GDM1 (cell line): ENCODE data around the gene IL9.

Experiments used
- DNase-seq: peaks from one replicate; lab custom pipeline; 2025; lab: John Stamatoyannopoulos, UW

The IL9 gene

DNA sequence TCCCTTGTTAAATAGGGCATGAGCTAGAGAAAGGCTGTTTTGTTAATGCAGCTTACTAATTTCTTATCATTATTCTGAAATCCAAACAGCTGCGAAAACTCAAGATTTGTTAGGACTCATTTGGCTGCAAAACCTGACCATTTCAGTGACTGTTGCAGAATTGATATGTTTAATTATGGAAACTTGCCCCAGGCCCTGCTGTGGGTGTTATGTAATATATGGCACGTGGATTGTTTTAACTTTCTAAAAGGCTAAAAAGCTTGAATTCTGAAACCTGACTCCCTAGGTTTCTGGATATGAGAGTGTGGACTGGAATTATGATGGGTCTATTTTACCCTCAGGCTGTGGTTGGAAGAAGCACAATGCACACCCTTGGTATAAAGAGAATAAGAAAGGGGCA lies 4.4 kb downstream of the IL9 start:
- DNase-seq, result no peak

GRCh38 chr5:135890867-135891266 lies 4.8 kb downstream of the IL9 start:
- DNase-seq, result no peak

DNA sequence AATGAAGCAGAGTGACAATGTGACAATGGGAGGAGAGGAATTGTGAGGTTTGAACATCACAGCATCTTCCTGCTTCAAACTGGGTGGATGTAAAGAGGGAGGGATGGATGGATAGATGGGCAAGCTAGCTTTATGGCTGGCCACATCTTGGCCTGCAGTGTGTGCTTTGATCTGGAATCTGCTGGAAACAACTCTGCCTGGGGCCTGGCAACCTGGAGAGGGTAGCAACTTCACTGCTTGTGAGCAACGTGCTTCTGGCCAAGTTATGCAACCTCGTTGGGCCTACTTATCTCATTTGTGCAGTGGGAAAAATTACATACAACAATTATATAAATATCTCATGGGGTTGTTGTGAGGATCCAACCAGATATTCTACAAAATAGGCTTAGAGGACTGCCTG lies 5.3 kb downstream of the IL9 start:
- DNase-seq, result no peak

DNA sequence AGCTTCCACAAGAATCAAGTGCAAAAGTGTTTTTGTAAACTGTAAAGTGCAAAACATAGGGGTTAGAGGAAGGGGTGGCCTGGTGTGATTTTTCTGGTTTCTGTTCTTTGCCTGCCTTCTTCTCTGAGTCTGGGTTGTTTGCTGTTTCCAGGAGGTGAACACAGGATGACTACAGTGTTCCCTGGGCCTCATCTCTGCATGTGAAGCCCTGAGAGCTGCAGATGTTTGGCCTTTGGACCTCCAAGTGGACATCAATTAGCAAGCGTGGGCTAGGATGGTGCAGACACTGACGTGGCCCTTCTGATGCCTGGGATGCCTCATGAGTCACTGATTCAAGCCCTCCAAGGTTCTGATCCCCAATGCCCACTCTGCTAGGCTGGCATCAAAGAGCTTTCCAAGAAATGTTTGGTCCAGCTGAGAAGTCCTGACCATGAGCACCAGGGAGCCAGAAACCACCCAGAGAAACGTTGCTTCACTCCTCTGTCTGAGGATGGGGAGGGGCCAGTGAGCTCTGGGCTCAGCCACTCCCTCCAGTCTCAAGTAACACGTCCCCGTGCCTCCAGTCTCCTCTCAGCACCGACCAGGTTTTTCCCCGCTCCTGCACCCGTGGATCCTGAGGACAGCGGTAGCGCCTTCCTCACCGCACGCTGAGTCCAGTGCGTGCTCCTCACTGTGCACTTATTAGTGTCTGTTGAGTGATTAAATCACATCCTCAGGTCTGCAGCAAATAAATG lies 7.6 kb downstream of the IL9 start:
- no peak for DNase-seq

- DNase-seq, result peak; percentile 21
Measured at GRCh38 chr5:135887447-135887864, 8.2 kb downstream of the IL9 start.

GRCh38 chr5:135886136-135886535 lies 9.5 kb downstream of the IL9 start:
- DNase-seq, result no peak

DNA sequence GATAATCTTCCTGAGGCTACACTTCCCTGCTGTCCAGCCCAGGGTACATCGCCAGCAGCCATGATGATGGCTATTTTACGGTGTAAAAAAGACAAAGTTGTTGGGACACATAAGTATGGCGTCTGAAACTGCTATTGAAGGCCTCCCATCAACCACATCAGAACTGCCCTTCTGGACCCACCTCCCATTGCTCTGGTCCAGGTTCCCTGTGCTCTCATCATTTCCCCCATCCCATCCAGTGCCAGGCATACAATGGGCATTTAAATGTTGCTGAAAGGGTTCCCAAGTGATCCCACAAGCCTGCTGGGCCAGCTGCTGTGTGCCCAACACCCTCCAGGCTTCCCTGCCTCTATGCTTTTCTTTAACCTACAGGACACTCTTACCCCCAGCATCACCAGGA lies 10.6 kb downstream of the IL9 start:
- no peak for DNase-seq

DNA sequence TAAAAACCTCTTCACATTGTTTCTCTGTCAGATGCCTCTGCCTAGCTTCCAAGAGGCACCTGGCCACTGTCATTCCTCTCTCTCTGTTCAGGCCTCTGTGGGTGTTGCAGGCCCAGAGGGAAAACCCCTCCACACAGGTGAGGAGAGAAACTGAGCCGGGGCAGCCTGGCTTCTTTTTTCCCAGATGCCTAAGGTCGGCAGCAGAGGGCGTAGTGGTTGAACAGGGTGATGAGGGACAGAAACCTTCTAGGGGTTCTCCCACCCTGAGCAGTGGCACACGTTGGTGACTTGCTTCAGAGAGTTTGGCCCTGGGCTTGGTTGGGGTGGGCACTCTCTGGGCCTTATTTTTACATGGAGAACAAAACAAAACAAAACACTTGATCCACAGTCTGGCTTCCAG lies 12.2 kb downstream of the IL9 start:
- DNase-seq, result no peak

DNA sequence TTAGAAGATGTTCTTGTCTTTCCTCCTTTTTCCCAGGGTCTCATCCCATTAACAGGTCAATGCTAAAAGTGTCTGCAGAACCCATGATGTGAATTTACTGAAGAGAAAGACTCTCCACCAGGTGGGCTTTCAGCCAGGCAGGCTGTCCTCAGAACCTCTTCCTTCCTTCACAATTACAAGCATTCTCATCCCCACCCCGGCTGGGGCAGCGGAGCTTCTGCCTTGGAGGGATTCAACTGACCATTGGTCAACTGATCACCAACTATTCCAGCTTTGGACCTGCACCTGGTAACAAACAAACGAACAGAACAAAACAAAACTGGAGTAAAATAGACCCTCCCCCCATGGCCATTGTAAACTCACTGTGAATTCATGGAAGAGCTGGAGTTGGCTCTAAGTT lies 12.6 kb downstream of the IL9 start:
- no peak for DNase-seq

GRCh38 chr5:135881819-135882218 lies 13.8 kb downstream of the IL9 start:
- DNase-seq, result no peak

GRCh38 chr5:135881244-135881643 lies 14.4 kb downstream of the IL9 start:
- no peak for DNase-seq

DNA sequence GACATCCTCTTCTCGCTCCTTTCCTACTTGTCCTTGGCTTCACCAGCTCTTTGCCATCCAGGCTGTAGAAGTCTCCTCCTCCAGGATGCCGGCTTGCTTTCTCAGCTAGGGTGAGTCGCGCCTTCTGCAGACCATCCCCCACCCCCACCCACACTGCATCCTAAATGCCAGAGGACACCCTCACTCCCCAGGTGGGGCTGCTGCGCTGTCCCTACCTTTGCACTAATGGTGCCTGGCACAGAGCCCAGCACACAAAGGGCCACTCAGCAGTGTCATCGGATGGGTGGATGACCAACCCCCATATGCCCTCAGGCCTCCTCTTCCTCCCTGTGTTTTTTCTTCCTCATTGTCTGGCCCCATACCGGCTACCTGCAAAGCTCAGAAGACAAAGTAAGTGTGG lies 14.8 kb downstream of the IL9 start:
- DNase-seq, result no peak

- no peak for DNase-seq
Measured at GRCh38 chr5:135880278-135880677, 15.4 kb downstream of the IL9 start.

DNA sequence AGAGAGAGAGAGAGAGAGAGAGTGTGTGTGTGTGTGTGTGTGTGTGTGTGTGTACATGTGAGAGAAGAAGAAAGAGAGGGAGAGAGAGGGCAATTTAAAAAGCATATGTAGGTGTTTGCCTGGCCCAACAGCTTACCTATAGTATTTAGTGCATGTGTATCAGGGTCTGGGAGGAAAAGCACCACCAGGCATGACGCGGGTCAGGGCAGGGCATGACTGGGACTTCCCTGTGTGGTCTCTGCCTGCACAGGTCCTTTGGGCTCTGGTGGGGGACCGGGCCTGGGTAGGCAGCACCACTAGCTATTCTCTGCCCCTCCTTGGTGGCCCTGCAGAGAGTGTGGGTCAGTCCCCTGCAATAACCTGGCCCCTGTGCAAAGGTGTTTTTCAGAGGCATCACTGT lies 16.1 kb downstream of the IL9 start:
- DNase-seq, result no peak

GRCh38 chr5:135878156-135878620 lies 17.5 kb downstream of the IL9 start:
- DNase-seq, result no peak

- no peak for DNase-seq
Measured at GRCh38 chr5:135877570-135878155, 18.0 kb downstream of the IL9 start.

- DNase-seq, result no peak
Measured at GRCh38 chr5:135876146-135876545, 19.5 kb downstream of the IL9 start.

- DNase-seq, result no peak
Measured at GRCh38 chr5:135875567-135875966, 20.1 kb downstream of the IL9 start.

- no peak for DNase-seq
Measured at GRCh38 chr5:135874461-135874860, 21.2 kb downstream of the IL9 start.

DNA sequence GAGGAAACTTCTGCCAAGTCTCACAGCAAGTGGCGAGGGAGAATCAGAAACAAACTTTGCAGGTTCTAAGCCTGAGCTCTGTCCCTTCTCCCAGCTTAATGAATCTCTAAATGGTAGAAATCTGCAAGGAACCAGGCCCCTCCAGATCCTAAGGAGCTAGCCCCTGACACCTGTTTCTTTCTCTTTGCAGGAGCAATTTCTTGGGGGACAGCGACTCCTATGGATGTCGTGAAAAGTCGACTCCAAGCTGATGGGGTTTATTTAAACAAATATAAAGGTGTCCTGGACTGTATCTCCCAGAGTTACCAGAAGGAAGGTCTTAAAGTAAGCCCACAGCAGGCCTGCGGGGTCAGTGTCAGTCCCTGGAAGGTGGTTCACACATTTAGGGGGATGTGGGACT lies 21.8 kb downstream of the IL9 start:
- no peak for DNase-seq

- no peak for DNase-seq
Measured at GRCh38 chr5:135871268-135871915, 24.2 kb downstream of the IL9 start.

GRCh38 chr5:135869935-135870334 lies 25.7 kb downstream of the IL9 start:
- DNase-seq, result no peak

- no peak for DNase-seq
Measured at GRCh38 chr5:135869276-135869675, 26.4 kb downstream of the IL9 start.
